CMK (cell line): ENCODE data around the gene SRPRA.
"Not testable (repeated sequence)": the region's sequence is repeated elsewhere in the genome, so short reads cannot be mapped to it uniquely, and the experiment has no call there.

Experiments
- DNase-seq: peaks from one replicate; pipeline ENCODE4 v3.0.0-alpha.2; 2010; ENCODE audit warnings: low read depth

Gene SRPRA

DNA sequence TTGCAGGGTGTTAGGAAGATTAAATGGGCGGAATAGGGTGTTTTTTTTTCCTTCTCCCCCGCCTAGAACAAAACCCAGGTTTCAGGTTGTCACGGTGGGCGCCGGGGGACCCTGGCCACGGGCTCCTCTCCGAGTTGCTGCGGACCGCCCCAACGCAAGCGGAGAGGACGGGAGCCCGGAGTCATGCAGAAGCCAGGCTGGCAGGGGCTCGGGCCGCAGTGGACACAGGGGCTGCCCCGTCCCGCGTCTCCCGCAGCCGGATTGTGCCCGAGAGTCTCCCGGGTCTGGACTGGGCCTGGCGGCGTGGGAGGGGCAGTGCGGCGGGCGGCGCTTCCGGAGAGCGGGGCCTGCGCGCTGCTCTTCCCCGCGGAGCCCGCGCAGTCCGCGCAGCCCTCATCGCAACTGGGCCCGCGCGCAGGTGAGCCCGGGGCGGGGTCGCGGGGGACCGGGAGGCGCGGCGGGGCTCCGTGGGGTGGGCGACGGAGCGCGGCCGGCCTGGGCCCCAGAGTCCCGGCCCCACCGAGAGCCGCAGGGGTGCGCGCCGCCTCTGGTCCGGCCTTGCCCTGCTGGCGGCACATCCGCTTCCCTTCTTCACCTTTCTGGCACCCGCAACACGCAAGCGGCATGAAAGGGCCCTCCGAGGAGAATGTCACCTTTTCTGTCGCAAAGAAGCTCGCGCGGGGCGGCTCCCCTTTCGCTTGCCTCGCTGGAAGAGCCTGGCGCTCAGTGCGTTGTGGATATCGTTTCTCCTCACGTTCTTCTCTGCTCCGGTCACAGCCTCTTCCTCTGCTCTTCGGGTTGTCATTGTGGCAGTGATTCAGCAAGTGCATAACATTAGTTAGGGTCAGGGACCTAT lies 14.3 kb upstream of the SRPRA start, which contains the start of gene TIRAP:
Gene TIRAP (plus strand): TSS at position 358 of the 856 bp plus-strand sequence. CDS start 7,802 bp downstream, outside the sequence.
- peak; percentile 70 for DNase-seq

DNA sequence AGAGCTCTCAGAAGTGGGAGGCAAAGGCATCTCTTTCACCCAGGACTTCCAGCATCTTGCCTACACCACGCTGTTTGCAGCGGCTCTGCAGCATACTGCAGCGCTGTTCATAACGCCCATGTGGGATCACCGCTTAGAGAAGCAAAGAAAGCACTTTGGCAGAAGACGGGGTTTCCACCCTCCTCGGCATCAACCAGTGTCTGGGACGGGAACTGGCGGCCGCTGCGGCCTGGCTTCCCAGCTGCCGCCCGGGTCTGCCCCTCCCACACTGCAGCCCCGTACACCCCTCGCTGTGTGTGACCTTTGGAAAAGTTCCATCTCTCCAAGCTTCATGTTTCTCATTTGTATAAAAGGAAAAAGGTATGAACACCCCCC lies 13.7 kb upstream of the SRPRA start:
- peak; percentile 45 for DNase-seq

GRCh38 chr11:126281666-126282175 lies 13.0 kb upstream of the SRPRA start:
- no peak for DNase-seq

DNA sequence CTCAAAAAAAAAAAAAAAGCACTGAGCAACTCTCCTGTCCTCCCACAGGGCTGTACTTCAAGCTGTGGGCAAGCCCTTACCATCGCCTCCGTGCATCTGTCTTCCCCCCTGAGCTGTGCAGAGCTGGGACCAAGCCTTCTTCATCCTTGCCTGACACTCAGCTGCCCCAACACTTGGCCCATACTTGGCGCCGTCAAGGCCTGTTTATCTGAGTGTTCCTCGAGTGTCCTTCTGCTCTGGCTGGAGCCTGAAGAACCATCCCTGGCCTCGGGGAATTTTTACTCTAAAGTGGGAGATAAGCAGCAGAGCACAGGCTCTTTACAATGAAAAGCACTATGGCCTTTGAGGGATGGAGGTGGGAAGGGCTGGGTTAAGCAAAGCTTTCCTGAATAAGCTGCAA lies 12.6 kb upstream of the SRPRA start:
- no peak for DNase-seq

DNA sequence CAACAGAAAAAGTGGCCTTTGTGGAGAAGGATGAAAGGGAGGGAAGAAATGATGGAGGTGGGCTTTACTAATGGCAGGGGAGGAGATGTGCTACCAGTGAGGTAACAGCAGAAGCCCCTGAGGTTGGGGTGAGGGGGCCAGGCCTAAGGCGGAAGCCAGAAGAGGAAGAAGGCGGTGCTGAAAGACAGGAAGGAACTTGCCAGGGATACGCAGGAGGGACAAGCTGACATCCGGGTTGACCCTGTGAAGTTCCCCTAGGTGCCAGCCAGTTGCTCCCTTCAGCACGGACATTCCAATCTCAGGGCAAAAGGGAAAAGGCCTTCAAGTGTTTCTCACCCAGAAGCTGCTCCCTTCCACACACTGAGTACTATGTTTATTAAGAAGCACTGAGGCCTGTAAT lies 11.9 kb upstream of the SRPRA start:
- DNase-seq: peak; percentile 86

DNA sequence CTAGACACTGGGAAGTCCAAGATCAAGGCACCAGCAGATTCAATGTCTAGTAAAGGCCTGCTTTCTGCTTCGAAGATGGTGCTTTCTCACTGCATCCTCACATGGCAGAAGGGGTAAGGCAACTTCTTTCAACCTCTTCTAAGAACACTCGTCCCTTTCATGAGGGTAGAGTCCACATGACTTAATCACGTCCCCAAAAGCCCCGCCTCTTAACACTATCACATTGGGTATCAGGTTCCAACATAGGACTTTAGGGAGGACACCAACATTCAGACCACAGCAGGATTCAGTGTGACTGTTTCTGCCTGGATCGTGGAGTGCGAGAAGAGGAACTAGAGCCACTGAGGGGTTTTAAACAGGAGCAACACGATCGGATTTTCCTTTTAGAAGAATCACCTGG lies 10.5 kb upstream of the SRPRA start:
- no peak for DNase-seq

DNA sequence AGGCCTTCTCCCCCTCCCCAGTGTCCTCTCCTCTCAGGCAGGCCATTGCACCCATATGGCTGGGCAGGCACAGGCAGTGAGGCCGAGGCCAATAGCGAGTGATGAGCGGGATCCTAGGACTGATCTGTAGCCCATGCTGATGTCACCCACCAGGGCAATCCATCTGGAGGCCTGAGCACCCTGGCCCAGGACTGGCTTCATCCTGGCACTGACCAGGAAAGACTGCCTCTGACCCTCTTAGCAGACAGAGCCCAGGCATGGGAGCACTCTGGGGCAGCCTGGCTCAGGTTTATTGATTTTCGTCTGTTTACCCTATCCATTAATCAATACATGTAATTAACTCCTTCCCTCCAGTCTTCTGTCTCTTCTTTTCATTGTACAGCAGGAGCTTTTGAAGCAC lies 9.1 kb upstream of the SRPRA start:
- DNase-seq: no peak

GRCh38 chr11:126277322-126277721 lies 8.6 kb upstream of the SRPRA start:
- DNase-seq: no peak

- no peak for DNase-seq
Measured at GRCh38 chr11:126268361-126268707, 361 bp downstream of the SRPRA start.

DNA sequence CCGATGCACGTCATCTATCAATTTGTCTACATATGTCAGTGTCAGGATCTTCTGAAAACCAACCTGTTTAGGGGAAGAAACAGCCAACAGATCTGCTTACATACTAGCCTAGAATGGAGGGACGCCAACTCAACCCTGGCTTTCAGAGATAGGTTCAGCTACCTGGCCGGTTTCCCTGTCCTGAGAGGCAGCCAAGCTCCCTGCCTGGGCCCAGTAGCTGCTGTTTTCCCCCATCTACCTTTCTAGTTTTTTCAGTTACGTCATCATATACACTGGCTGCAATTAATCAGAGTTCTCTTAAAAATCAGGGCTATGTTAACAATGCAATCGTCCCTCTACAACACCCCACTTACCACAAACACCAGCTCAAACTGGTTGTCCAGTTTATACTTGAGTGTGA lies 1.0 kb downstream of the SRPRA start:
- DNase-seq: no peak

DNA sequence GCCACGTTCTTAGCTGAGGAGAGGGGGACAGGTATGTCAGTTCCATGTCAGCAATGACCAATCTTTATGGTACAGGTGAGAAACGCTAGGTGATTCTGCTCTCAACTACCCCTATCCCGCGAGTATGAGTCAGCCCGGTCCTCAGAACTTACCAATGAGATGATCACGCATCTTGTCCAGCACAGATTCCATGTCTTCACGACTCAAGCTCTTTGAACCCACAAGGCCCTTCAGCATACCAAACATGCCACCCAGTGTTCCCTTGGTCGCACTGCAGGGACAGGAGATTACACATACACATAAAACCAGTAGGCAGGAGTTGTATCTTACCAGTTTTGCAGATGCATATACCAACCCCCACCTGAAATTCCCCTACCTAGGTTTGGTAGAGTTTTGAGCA lies 2.9 kb downstream of the SRPRA start:
- DNase-seq: no peak

- DNase-seq: no peak
Measured at GRCh38 chr11:126263489-126263888, 5.2 kb downstream of the SRPRA start.

DNA sequence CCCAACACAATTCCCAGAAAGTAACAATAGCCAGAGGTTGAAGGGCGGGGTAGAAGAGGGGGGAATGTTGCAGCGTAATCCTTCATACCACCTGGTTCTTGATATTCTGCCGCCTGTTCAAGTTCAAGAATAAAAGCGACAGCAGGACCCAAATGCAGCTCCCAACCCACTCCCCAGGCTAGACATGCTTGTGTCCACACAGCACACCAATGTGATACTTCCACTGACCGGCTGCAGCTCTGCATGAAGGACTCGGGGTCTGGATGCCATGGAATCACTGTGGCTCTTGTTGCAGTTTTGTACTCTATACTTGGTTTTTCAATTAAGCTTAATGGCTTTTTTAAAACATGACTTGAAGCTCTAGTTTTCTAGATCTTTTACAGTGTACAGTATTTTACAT lies 6.5 kb downstream of the SRPRA start:
- DNase-seq: no peak

GRCh38 chr11:126257764-126258163 lies 10.9 kb downstream of the SRPRA start:
- no peak for DNase-seq

- no peak for DNase-seq
Measured at GRCh38 chr11:126257144-126257543, 11.6 kb downstream of the SRPRA start.

- no peak for DNase-seq
Measured at GRCh38 chr11:126256216-126256615, 12.5 kb downstream of the SRPRA start.

DNA sequence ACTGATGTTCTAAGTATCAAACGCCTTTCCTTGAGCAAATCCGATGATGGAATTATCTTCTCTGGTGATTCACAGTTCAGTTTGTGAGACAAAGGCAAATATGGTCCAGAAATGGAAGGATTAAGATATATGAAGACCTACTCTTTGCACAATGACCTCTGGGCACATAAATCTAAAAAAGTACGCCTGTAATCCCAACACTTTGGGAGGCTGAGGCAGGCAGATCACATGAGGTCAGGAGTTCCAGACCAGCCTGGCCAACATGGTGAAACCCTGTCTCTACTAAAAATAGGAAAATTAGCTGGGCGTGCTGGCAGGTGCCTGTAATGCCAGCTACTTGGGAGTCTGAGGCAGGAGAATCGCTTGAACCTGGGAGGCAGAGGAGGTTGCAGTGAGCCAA lies 13.2 kb downstream of the SRPRA start:
- not testable (repeated sequence) for DNase-seq

DNA sequence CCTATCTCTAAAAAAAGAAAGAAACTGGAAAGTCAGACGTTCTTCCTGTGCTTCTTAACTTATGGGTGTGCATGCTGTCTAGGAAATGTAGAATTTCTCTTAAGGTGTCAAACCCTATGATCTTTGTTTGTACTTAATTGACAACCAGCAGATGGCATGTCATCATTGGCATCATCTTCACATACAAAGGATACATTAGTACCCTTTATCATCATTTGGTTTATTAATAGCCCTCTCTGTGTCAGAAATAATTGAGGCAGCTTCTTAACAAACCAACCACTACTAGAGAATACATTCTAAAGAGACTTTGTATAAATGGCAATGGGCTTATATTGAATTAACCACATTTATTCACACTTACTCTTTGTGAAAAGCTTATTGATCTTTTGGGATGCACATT lies 13.9 kb downstream of the SRPRA start:
- no peak for DNase-seq

DNA sequence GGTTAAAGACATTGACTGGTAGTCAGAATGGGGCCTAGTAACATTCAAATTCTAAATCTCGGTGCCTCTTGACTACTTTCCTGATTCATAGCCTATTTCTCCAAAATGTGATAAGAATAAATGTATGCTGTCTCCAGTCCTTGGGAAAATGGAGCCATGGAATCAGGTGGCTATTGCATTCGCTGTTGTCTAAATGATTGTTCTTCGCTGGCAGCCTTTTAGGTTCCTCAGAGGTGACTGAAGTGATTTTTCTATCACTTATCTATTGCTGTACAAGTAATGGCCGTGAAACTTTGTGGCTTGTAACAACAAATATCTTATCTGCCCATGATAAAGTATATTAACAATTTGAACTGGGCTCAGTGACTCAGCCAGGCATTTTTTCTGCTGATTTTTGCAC lies 15.4 kb downstream of the SRPRA start:
- no peak for DNase-seq

- no peak for DNase-seq
Measured at GRCh38 chr11:126246636-126247035, 22.1 kb downstream of the SRPRA start.

GRCh38 chr11:126233391-126233790 lies 35.3 kb downstream of the SRPRA start:
- DNase-seq: no peak

GRCh38 chr11:126232683-126233082 lies 36.0 kb downstream of the SRPRA start:
- DNase-seq: no peak

- DNase-seq: no peak
Measured at GRCh38 chr11:126231725-126232459, 36.8 kb downstream of the SRPRA start.
